GM21515 (cell line): ENCODE measurements around the gene CEACAM18.
"Not testable (repeated sequence)": the region's sequence is repeated elsewhere in the genome, so short reads cannot be mapped to it uniquely, and the experiment has no call there.

Experiments
- ATAC-seq: cut with Tn5 transposase; IDR thresholded peaks from one replicate; pipeline ENCODE4 v1.9.1; 2021; ENCODE audit not compliant: unreplicated experiment

The CEACAM18 gene

GRCh38 chr19:51489113-51489512 is 10.8 kb downstream of the CEACAM18 start:
- no peak for ATAC-seq

DNA sequence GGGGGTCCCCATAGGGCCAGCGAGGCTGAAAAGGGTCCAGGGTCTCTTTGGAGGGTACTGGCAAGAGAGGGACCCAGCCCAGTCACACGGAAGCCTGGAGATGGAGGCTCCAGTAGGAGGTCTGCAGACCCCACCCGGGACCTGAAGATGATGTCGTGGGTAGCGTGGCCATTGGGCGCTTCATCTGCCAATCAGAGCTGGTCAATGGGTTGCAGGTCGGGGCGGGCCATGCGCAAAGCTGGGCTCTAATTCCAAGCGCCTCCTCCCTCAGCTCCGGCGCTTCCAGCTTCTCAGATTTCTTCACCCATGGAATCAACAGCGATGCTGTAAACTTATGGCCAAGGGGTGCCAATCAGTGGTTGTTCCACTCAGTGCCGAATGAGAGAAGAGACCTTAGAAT is 12.3 kb downstream of the CEACAM18 start:
- no peak for ATAC-seq

GRCh38 chr19:51491586-51491985 is 13.2 kb downstream of the CEACAM18 start:
- no peak for ATAC-seq

GRCh38 chr19:51493776-51494175 is 15.4 kb downstream of the CEACAM18 start:
- no peak for ATAC-seq

- no peak for ATAC-seq
Observed at GRCh38 chr19:51497666-51498065, 19.3 kb downstream of the CEACAM18 start.

GRCh38 chr19:51500931-51501330 is 22.6 kb downstream of the CEACAM18 start:
- ATAC-seq, result not testable (repeated sequence)

GRCh38 chr19:51501594-51502263 is 23.4 kb downstream of the CEACAM18 start, which contains the start of gene SIGLEC12:
Gene SIGLEC12, minus strand, starts transcription at chr19:51501800. Its CDS starts 67 bp downstream, at chr19:51501733.
- ATAC-seq, result no peak

- no peak for ATAC-seq
Observed at GRCh38 chr19:51503286-51503817, 25.0 kb downstream of the CEACAM18 start.

DNA sequence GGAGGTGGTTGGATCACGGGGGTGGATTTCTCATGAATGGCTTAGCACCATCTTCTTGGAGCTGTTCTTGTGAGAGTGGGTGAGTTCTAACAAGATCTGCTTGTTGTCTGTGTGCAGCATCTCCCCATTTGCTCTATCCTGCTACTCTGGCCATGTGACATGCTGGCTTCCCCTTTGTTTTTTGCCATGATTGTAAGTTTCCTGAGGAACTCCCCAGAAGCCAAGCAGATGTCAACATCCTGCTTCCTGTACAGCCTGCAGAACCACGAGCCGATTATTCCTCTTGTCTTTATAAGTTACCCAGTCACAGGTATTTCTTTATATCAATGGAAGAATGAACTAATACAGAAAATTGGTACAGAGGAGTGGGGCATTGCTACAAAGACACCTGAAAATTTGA is 25.6 kb downstream of the CEACAM18 start:
- no peak for ATAC-seq

GRCh38 chr19:51505904-51506303 is 27.6 kb downstream of the CEACAM18 start:
- no peak for ATAC-seq

- ATAC-seq, result no peak
Observed at GRCh38 chr19:51507192-51507591, 28.9 kb downstream of the CEACAM18 start.

DNA sequence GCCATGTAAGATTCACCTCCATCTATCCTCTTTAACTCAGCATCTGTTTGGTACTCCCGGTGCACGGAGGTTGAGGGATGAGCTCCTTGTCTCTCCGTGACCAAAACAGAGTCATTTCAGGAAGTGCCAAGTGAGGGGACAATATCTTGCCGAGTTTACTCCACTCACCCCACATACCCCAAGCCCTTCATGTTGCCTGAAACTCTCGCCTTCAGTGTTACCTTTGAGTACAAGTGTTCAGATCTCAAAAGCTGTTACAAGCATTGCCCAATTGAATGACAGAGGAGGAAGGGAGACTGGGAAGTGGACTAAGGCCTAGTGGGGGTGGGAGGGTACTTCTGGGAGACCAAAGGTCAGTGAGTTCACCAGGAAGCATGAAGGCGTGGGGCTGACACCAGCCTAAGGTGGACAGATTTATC is 29.3 kb downstream of the CEACAM18 start:
- no peak for ATAC-seq

DNA sequence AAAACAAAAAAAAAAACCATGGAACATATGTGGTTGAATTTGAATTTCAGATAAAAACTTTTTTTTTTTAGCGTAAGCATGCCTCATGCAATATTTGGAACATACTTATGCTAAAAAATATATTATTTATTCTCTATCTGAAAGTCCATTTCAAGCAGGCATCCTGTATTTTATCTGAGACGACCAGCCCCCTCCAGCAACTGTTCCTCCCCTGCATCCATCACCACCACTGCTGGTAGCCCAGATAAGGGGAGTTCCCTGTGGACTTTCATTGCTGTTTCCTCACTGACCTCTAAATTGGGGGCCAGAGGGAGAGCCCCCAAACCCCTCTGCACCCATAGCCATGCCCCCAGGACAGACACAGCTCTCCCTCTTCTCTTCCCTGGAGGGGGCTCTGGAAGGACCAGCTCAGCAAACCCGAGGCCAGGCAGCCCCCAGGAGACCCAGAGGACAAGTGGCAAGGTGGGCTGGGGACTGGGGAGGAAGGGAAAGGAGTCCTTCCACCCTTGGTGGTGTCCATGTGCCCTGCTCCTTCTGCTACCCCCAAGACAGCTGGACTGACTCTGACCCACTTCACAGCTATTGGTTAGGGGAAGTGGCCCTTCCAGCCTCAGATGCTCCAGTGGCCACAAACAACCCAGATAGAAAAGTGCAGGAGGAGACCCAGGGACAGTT is 29.9 kb downstream of the CEACAM18 start:
- no peak for ATAC-seq

DNA sequence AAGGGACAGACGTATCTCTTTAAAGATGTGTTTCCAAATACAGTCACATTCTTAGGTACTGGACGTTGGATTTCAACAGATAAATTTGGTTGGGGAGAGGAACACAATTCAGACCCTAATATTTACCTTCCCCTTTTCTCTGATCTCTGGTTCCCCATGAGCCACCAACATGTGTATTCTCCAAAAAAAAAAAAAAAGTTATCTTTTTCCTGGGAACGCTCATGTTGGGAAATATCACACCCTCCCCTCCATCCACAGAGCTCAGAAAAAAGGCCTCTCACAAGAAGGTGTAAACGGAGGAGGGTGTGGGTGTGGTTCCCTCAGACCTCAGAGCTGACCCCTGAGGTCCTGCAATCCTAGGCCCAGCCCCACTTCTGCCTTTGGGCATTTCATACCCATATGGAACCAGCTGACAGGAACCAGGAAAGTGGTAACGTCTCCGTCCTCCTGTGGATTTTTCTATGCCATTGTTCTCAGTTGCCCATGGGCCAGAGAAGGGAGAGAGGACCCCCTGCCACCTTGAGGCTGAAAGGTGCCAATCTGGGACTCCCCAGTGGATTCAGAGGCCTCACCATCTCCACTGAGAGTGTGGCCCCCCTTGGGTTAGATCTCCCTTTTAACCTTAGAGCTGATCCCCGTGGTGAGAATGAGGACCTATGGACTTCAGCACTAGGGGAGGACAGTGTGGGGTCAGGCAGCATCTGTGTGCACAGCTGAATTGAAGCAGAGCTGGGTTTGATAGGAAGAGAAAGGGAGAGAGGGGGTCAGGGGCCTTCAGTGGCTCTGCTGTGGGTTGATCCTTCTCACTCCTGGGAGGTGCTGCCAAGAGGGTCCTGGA is 31.7 kb downstream of the CEACAM18 start:
- no peak for ATAC-seq

DNA sequence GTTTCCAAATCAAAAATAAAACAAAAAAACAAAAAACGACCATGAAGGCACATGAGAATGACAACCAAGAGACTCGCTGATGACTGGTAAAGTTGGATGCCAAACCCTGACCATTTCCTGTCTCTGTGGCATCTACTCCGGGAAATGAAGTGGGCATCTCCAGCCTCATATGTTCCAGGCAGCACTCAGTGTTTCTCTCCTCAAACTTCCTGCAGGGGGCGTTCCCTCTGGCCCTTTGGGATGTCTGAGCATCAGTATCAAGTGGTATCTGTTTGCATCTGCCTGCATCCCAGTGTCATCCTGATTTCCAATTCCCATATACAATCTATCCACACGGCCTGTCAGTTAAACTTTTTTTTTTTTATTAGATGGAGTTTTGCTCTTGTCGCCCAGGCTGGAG is 33.0 kb downstream of the CEACAM18 start:
- no peak for ATAC-seq

DNA sequence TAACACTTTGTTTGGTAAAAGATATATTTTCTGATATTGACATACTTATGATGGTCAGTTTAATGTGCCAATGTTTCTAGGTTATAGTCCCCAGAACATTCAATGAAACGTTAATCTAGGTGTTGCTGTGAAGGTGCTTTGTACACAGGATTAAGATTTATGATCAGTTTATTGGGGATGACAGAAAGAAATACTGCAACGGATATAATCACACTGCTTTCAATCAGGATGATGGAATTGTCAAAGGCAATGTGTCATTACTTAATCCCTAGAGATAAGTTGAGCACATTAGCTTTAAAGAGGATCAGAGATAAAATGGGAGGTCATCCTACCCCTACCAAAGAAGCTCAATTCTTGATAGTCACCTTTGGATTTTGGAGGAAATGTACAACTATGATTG is 35.6 kb downstream of the CEACAM18 start:
- no peak for ATAC-seq

DNA sequence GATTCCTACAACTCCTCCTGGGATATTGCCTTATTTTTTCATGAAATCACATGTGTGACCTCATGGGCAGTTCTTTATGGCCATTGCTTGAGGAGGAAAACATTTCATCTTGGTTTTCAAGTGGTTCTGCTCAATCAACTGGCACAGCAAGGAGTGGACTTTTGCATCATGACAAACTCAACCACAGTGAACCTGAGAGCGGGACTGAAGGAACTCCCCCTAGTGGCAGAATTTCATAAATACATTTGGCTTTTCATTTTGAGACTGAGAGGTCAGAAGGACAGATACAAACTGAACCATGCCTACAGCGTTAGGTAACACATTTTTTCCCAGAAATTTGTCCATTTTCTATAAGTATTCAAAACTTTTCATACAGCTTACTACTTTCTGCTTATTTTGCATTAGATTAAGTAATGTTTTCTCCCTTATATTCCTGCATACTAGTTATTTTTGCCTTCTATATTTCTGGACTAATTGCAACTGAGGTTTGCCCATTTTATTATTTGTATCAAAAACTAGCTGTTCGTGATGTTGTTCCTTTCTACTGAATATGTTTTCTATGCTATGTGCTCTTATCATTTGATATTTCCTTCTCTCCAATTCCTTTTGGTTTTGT is 36.6 kb downstream of the CEACAM18 start:
- ATAC-seq, result no peak

DNA sequence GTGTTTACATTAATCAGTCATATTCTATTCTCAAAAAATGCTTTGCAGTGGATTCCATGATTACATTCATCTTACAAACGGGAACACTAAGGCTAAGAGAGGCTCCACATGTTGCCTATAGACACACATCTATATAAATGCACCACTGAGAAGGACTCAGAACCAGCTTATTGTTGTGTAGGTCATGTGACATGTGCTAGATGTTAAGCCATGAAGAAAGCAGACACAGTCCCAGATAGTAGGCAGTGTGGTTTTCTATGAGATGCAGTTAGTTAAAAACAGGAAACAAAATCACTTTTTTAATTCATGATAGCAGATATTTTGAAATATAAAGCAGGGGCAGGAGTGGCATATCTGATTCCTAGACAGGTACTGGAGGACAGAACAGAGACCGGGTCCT is 42.4 kb downstream of the CEACAM18 start:
- ATAC-seq, result no peak

DNA sequence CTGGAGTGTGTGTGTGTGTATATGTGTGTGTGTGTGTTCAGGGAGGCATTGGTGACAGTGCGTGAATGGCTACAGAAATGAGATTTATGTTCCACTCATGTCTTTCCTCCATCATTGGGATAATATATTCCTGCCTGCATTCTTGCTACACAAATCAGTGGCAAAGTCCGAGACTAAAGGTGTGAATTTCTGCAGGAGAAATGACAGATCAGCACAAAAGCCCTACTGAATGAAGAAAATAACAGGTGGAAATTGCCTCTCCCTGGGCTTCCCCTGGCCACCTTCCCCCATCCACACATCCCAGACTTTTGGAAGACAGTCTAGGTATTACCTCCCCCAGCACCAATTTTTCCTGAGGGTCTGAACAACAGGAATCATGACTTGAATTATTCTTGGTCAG is 43.0 kb downstream of the CEACAM18 start:
- ATAC-seq, result no peak

DNA sequence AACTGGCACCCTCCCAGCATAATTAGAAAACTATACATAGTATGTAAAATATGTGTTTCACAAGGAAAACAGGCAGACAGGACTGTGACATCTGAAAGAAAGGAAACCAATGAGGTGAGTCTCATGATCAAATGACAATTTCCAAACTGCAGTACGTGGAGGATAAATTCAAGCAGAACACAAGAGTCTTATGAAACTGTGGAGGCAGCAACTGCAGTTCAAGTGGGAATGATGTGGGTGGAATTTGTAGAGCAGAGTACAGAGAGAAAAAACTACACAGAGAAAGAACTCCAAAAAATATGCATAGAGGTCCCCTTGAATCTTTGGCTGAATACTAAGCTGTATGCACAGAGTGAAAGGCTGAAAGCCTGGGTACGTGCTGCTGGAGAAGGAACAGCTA is 43.4 kb downstream of the CEACAM18 start:
- no peak for ATAC-seq

GRCh38 chr19:51524666-51525264 is 46.4 kb downstream of the CEACAM18 start:
- ATAC-seq, result no peak
